ENCODE data around the gene FARP2.

The FARP2 gene

GRCh38 chr2:241461693-241462677, 105.9 kb downstream of the FARP2 start:
- no peak for FAIRE-seq

- no peak for FAIRE-seq
These were observed 107.4 kb downstream of the FARP2 start for GRCh38 chr2:241463276-241464135.

GRCh38 chr2:241465543-241465942, 109.5 kb downstream of the FARP2 start:
- no peak for FAIRE-seq

GRCh38 chr2:241466230-241466629, 110.1 kb downstream of the FARP2 start:
- no peak for FAIRE-seq

- no peak for FAIRE-seq
These were observed 111.8 kb downstream of the FARP2 start for GRCh38 chr2:241467777-241468475.

GRCh38 chr2:241468476-241468781, 112.3 kb downstream of the FARP2 start:
- no peak for FAIRE-seq

GRCh38 chr2:241469746-241470145, 113.7 kb downstream of the FARP2 start:
- no peak for FAIRE-seq

- FAIRE-seq: no peak
These were observed 117.3 kb downstream of the FARP2 start for GRCh38 chr2:241473399-241473798.

GRCh38 chr2:241475267-241475666, 119.2 kb downstream of the FARP2 start:
- no peak for FAIRE-seq

- FAIRE-seq: no peak
These were observed 122.1 kb downstream of the FARP2 start for GRCh38 chr2:241478166-241478565.

GRCh38 chr2:241479026-241479898, 123.2 kb downstream of the FARP2 start:
- FAIRE-seq: no peak

- no peak for FAIRE-seq
These were observed 125.6 kb downstream of the FARP2 start for GRCh38 chr2:241481687-241482086.

GRCh38 chr2:241482126-241482955, 126.3 kb downstream of the FARP2 start:
- no peak for FAIRE-seq

GRCh38 chr2:241483305-241483704, 127.2 kb downstream of the FARP2 start:
- FAIRE-seq: no peak

GRCh38 chr2:241485172-241485911, 129.3 kb downstream of the FARP2 start:
- no peak for FAIRE-seq

- FAIRE-seq: no peak
These were observed 133.0 kb downstream of the FARP2 start for GRCh38 chr2:241489088-241489487.

- FAIRE-seq: no peak
These were observed 133.9 kb downstream of the FARP2 start for GRCh38 chr2:241489733-241490680.

- FAIRE-seq: no peak
These were observed 134.9 kb downstream of the FARP2 start for GRCh38 chr2:241490825-241491506.

Data from G401.6 (cell line).